Fibroblast of pulmonary artery (primary cell): ENCODE measurements around the gene FCGR3A.
A peak's percentile ranks its signal among the peaks of the same experiment; 100 is the strongest.
"Not testable (repeated sequence)": the region's sequence is repeated elsewhere in the genome, so short reads cannot be mapped to it uniquely, and the experiment has no call there.

Experiments used
- DNase-seq: peaks from one replicate; pipeline ENCODE4 v3.0.0-alpha.2; 2010; ENCODE audit warnings: low read depth
- H3K4me3 ChIP-seq: replicated peaks from 2 replicates; pipeline ENCODE4 v1.5.1; 2011; ENCODE audit warnings: low read depth, mild to moderate bottlenecking, control low read depth, low read length, moderate library complexity

The FCGR3A gene

GRCh38 chr1:161560960-161561715, 11.5 kb upstream of the FCGR3A start:
- H3K4me3 ChIP-seq, result not testable (repeated sequence)
- DNase-seq, result peak; percentile 22

GRCh38 chr1:161557506-161558450, 8.2 kb upstream of the FCGR3A start:
- not testable (repeated sequence) for H3K4me3 ChIP-seq, DNase-seq

GRCh38 chr1:161556990-161557389, 7.4 kb upstream of the FCGR3A start:
- not testable (repeated sequence) for DNase-seq, H3K4me3 ChIP-seq

GRCh38 chr1:161556143-161556542, 6.5 kb upstream of the FCGR3A start:
- not testable (repeated sequence) for H3K4me3 ChIP-seq, DNase-seq

GRCh38 chr1:161554815-161555417, 5.3 kb upstream of the FCGR3A start:
- DNase-seq, result not testable (repeated sequence)

GRCh38 chr1:161554340-161554739, 4.7 kb upstream of the FCGR3A start:
- H3K4me3 ChIP-seq, DNase-seq: not testable (repeated sequence)

More at GRCh38 chr1:161554815-161555417, 5.3 kb upstream of the FCGR3A start:
- not testable (repeated sequence) for H3K4me3 ChIP-seq

- not testable (repeated sequence) for DNase-seq, H3K4me3 ChIP-seq
Measured at GRCh38 chr1:161553631-161554030, 4.0 kb upstream of the FCGR3A start.

- not testable (repeated sequence) for DNase-seq, H3K4me3 ChIP-seq
Measured at GRCh38 chr1:161550942-161551341, 1.3 kb upstream of the FCGR3A start.

- not testable (repeated sequence) for DNase-seq, H3K4me3 ChIP-seq
Measured at GRCh38 chr1:161548749-161549406, 740 bp downstream of the FCGR3A start.

GRCh38 chr1:161547995-161548741, 1.4 kb downstream of the FCGR3A start:
- DNase-seq, H3K4me3 ChIP-seq: not testable (repeated sequence)

- DNase-seq, H3K4me3 ChIP-seq: not testable (repeated sequence)
Measured at GRCh38 chr1:161545005-161545731, 4.5 kb downstream of the FCGR3A start.

GRCh38 chr1:161543125-161543524, 6.5 kb downstream of the FCGR3A start:
- not testable (repeated sequence) for H3K4me3 ChIP-seq, DNase-seq

GRCh38 chr1:161542091-161542559, 7.5 kb downstream of the FCGR3A start:
- DNase-seq, H3K4me3 ChIP-seq: not testable (repeated sequence)

- not testable (repeated sequence) for DNase-seq
- H3K4me3 ChIP-seq, result peak overlapping the region; percentile 66
Measured at GRCh38 chr1:161540570-161540960, 9.1 kb downstream of the FCGR3A start.

- DNase-seq, result peak; percentile 80
- H3K4me3 ChIP-seq, result peak overlapping the region; percentile 66
Measured at GRCh38 chr1:161539731-161540569, 9.7 kb downstream of the FCGR3A start.

GRCh38 chr1:161538925-161539479, 10.6 kb downstream of the FCGR3A start:
- H3K4me3 ChIP-seq, result not testable (repeated sequence)

More at GRCh38 chr1:161538925-161539479, 10.6 kb downstream of the FCGR3A start:
- not testable (repeated sequence) for DNase-seq
